Activated CD4-positive, CD25-positive, alpha-beta regulatory T cell (primary cell): ENCODE results near the gene PRRC2A.

ENCODE experiments used
- DNase-seq, 4 experiments: peaks; one replicate each; lab custom pipeline; 2025; lab: John Stamatoyannopoulos, UW

PRRC2A gene

DNA sequence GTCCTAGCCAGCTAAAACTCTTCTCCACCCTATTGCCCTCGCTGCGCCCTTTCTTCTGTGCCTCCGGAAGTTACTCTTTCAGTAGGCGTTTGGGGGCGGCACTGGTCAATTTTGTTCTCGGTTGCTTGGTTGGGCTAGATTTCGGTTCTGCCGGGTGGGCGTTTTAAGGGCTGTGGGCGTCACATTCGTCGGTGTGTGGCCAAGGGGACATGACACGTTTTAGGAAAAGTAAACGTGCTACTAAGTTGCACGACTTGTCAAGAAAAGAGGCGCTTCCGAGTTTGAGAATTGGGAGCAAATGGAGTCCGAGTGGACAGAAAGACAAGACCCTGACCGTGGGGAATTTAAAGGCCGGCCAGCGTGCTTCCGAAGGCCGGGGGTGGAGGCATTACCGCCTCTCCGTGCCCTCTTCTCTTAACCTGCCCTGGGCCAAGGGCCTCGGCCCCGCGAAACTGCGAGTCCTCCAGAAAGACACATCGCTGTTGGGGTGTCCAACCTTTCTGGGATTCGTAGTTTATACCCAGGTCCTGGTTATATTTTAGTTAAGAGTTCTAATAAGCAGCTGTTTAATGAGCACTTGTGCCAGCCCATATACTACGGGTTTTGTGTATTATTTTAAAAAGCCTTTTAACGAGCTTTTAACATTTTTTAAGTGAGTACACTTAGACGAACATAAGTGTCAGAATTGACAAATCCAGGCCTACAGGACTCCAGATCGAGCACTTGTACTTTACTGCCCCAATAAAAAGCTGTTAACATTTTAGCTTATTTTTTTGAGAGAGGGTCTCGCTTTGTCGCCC is 32.6 kb downstream of the PRRC2A start:
- DNase-seq = peak in 3 of 4 experiments; percentile 81 to 85 (median 84)

DNA sequence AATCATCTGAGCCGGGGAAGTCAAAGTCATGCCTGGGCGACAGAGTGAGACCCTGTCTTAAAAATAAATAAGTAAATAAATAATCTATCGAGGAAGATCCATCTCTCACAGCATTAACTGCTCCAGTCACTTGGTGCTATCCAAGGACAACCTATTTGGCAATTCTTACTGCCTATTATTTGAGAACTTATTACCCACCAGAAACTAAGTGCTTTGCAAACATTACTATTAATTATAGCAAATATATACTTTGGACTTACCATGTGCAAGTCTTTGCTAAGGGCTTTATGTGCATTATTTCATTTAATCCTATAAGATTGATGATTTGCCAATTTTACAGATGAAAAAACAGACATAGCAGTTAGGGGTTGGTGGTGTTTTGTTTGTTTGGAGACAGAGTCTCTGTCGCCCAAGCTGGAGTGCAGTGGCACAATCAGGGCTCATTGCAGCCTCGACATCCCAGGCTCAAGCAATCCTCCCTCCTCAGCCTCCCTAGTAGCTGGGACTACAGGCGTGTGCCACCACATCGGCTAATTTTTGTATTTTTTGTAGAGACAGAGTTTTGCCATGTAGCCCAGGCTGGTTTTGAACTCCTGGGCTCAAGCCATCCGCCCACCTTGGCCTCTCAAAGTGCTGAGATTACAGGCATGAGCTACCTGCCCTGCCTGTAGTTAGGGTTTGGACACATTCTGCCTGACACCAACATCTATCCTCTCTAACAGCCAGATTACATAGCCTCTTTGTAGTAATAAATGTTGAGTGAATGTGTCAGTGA is 34.2 kb downstream of the PRRC2A start:
- DNase-seq = no peak

DNA sequence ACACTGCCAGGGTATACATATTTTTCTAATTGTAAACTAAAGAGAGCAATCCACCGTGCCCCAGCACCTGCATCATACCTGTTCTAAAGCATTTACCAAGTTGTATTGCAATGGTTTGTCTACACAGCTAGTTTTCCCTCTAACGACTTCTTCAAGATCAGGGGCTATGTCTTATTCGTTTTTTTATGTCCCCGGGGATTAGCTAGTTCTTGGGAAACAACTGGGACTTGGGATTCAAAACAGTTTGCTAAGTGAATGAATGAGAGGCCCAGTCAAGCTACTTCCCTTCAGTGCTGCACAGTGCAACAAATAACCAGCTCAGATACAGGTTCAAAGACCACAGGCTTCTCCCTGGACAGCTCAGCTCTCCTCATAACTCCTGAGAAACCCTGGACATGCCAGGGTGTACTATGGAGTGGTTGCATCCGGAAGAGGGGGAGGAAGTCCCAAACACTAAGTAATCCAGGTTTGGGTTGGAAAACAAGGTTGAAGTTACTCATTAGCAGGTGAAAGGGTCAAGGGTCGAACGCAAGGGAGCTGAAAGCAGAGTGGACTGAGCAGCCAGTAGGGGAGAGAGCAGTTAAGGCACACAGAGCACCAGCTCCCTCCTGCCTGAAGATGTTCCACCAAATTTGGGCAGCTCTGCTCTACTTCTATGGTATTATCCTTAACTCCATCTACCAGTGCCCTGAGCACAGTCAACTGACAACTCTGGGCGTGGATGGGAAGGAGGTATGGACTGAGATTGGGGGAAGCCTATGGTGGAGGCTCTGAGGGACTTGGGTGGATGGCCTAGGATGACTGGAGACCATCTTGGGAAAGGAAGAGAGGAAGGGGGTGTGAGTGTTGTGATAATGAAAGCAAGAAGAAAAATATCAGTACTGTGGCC is 35.1 kb downstream of the PRRC2A start, which contains the start of gene APOM:
Gene APOM, plus strand, starts transcription at position 546 of the 889 bp plus-strand sequence. Its CDS starts 73 bp downstream, at position 619.
- DNase-seq = no peak

DNA sequence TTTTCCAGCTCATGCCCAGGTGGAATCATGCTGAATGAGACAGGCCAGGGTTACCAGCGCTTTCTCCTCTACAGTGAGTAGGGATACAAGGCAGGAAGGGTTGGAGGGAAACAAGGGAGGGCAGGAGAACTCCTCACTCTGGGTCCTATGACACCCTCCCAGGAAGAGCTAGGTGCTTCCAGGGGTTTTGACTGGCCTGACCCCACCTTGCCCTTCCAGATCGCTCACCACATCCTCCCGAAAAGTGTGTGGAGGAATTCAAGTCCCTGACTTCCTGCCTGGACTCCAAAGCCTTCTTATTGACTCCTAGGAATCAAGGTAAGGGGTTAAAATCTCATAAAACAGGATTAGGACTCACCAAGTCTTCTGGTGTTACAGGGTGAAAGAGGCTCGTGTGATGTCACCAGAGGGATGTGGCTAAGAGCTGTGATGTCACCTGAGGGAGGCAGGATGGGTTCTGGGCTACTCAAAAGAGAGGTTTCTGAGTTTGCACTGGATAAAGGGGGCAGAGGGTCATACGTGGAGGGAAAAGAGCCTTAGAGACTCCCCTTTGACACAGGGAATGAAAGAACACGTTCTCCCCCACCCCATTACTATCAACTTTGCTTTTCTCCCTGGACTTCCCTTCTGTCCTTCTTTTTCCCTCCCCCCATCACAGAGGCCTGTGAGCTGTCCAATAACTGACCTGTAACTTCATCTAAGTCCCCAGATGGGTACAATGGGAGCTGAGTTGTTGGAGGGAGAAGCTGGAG is 37.1 kb downstream of the PRRC2A start:
- no peak for DNase-seq

DNA sequence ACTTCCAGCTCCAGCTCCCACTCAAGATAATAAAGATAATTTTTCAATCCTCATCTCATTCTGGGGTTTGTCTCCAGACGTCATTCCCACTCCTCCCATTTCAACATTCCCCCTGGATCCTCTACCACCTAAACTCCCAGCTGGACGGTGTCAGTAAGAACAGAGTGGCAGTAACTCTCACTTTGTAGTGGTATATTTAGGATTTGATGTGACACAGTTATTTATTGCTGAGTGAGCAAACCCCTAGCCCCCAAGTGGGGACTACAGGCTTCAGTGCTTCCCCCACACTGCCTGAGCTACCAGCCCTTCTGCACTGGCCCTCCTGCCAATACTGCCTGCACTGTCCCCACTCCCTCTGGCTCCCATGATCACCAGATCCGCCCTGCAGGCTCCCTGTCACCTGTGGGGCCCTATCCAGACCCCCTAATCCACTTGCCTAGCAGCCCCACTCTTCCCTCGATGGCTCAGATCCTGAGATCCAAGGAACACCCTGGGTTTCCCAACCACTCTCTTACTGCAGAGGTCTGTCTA is 37.7 kb downstream of the PRRC2A start:
- DNase-seq = no peak

DNA sequence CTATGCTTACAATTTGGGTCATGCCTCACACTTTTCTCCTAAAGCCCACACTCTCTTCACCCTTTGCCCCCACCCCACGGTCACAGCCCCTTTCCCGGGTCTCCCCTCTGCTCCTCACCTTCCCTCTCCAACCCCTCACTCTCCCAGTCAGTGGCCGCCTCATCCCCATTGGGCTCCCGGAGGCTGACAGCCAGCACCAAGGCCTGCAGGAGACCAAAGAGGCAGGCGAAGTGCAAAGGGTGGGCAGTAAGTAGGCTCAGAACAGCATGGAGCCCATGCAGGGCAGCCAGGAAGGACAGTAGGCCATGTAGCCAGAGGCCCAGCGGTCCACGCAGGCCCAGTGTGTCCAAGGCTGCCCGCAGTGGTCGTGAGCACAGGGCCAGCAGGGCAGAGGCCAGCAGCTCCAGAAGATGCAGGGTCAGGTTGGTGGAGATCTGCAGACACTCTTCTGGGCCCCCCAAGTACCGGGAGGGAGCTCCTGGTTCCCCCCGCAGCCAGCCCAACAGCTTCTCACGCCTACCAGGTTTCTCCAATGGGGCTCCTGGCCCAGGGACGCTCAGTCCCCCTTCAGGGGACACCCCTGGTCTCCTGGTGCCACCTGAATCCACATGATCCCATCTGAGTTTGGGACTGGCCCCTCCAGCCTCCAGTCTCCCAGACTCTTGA is 38.6 kb downstream of the PRRC2A start:
- no peak for DNase-seq

DNA sequence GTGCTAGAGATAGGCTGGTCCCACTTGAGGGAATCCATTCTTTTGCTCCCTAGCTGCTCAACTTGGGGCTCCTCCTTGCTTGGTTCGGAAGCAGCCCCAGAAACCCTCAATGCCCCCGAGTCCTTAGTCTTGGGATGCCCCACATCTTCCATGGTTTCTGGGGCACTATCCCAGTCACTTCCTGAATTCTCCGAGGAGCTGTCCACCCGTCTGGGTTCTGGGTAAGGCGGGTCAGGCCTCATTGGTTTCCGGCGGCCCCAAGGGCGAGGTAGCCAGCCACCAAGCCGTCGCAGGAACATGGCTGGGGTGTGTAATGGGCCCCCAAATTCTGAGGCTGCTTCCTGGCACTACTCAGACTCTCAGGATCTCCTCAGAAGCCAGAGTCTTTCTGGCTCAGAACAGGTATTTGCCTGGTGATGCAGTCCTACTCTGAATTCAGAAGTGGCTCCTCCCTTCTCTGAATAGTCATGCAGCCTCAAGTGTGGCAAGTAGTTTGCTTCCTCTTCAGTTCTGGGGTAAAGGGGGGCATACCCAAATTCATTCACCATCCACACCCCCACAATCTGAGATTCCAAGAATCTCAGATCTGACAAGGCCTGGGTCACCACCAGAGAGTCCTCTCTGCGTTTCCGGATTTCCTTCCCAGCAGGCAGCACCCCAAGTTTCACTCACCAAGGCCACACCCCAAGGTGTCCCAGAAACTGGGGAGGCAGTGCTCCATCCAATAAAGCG is 39.3 kb downstream of the PRRC2A start:
- DNase-seq = no peak

DNA sequence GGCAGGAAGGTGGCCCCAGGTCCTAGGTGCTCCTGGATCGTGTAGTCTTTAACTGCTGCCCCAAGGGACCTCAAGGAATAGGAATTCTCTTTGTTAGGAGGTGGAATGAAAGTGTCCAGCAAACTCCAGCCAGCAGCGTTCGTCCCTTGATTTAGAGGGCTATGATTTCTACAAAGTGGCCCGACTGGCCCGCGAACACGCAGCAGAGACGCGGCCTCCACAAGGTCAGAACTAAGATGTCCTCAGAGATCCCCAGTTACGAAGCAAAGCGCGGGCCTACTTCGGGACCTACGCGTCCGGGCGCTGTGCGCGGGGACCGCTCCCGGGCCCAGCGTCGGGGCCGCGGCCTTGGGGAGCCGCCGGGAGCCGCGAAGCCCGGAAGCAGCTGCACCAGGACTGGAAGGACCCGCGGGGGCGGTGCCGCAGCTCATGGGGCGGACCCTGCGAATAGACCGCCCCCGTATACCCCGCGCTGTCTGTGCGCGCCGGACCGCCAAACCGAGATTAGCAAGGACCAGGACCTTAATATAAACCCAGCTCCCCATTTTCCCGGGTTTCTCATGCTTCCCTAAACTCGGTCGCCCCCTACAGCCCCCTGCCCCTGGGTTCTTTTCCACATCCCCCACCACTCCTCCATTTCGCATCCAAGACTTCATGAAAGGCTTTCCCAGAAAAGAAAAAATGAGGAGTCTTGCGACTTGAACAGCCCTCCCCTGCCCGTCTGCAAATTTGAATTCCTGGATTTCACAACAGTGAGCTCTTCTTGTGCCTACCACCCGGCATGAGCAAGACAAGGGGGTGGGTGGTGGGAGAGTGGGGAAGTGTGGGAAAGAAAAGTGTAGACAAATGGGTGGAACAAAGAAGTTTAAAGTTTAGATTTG is 40.1 kb downstream of the PRRC2A start, which contains the start of gene C6orf47:
Gene C6orf47, minus strand, starts transcription at position 398 of the 881 bp plus-strand sequence. CDS start 831 bp downstream, outside the sequence.
- DNase-seq = peak; percentile 43 to 59 (median 51)

DNA sequence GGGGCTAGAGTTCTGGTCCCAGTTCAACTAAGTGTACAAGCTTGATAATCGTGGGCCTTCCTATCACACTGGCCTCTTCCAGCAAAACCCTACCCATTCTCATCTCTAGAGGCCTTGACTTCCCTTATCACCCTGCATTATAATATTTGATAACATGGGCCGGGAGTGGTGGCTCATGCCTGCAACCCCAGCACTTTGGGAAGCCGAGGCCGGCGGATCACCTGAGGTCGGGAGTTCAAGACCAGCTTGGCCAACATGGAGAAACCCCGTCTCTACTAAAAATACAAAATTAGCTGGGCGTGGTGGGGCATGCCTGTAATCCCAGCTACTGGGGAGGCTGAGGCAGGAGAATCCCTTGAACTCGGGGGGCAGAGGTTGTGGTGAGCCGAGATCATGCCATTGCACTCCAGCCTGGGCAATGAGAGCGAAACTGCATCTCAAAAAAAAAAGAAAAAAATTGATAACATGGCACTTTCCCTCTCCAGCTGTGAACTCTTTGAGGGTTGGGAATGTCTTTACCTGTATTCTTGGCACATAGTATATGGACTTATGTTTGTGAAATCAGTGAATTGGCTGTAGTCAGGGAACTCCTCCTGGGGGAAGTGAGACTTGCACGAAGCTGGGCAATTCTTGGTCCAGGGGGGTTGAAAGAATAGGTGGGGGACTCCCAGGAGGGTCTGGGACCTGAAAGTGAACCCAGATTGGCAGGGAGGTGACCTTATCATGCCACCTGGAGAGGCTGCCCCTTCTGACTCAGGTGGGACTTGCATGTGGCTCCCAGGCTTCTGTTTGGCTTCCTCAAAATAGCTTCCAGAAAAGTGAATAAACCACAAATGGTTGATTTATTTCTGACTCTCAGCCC is 41.0 kb downstream of the PRRC2A start:
- no peak for DNase-seq

DNA sequence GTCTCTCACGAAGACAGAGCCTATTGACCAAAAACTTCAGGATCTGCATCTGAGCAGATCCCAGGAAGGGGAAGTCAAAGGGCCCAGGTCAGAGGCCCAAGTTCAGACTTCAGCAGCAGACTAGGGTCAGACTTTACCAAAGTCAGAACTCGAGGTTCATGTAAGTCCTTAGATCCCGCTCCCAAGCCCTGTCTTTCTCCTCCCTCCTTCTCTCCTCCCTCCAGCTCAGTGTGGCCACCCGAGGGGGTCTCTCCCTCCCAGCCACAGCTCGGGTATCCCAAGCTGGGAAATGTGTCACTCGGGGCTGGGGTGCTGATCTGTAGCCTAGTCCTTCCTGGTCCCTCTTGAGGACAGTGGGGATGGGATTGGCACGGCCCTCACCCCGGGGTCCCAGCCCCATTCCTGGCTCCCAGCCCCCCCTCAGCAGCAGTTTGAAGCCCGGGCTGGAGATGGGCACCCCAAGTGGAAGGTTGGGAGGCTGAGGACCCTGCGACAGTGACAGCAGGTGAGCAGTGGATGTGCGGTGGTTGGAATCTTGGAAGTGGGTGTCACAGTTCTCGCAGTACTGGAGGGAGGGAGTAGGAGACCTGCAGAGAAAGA is 41.7 kb downstream of the PRRC2A start:
- no peak for DNase-seq

DNA sequence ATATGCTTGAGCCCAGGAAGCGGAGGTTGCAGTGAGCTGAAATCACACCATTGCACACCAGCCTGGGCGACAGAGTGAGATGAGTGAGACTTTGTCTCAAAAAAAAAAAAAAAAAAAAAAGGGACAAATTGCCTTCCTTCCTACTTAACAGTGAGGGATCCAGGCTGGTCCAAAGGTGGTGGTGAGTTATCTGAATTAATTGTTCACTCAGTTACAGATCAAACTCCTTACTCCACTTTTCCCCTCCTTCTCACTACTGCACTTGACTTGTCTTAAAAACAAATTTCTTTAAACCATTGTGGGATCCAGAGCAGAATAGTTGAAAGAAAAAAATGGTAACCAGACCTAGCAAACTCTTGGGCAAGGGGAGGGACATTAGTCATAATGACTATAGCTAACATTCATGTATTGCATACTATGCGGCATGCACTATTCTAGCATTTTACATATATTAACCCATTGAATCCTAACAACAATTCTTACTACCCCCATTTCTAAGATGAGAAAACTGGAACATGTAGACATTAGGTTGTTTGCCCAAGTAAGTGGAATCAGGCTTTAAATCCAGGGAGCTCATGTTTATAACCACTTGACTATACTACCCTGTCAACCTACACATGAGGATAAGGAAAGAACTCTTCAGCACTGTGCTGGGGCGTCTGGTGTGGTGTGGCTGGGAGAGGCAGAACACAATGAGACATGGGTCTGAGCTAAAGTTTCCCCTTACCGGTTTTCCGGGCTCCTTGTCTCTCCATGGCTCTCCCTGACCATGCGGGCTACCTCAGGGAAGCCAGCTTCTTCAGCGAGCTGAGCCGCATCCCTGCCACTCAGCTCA is 42.8 kb downstream of the PRRC2A start:
- no peak for DNase-seq

DNA sequence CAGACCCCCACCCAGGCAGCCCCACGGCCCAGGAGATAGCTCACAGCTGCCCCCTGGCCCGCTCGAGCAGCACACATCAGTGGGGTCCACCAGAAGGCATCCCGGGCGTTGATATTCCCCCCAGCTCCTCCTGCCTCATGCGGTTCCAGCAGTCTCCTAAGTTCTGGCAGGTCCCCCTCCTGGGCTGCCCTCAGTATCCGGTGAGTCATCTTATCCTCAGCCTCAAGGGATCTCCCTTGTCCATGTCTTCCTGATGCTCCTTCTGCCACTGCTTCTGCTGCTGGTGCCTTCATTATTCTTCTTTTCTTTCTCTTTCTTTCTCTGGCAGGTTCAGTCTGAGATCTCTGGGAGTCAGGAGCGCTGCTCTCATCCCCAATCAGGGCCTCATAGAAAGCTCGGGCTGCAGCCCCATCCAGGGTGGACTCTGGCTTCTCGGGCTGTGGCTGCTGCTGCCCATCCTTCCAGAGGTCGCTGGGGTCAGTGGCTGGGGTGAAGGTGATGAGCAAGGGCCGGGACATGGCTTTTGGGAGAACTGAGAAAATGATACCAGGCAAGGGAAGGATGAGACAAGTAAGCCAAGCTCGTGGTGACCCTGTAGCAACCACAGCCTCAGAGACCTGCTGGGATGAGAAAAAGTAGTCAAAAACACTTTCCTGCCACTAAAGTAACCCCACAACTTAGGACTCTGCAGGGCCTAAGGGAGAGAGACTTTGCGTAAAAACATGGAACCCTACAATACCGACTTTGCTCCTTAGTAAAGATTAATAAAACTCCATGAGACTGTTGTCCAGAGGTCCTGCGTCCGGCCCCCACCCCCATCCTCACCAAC is 43.7 kb downstream of the PRRC2A start:
- DNase-seq = no peak

DNA sequence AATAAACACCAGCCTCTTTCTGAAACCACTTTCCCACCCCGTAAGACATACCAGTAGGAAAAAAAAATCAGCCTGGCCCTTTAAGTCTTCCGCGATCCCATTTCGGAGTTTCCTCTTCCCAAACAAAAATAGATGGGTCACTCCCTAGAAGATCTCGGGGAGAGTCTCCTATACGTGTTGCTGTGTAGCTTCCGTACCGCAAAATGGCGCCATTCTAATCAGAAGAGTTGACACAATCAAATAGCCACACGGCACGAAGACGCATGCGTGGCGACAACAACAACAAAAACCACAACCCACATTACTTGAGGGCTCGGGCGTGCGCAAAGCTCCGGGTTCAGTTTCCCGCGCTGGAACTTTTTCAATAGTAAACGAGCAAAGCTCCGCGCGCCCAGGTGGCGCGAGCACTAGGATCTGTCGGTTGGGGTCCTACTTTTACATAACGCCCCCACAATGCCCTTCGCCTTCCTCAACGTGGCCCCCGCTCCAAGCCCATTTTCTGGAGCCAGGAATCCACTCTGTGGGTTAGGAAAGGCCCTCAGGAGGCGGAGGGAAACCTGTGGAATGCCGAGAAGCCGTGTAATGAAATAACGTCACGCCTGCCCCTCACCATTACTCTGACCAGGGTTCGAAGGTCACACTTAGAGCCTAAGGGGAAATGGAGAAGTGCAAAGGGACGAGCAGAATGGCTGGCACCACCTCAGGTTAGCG is 44.4 kb downstream of the PRRC2A start, which contains the start of gene GPANK1:
Gene GPANK1, minus strand, starts transcription at position 208 of the 711 bp plus-strand sequence. CDS start 519 bp downstream, outside the sequence.
- DNase-seq = peak; percentile 56 to 76 (median 72)

DNA sequence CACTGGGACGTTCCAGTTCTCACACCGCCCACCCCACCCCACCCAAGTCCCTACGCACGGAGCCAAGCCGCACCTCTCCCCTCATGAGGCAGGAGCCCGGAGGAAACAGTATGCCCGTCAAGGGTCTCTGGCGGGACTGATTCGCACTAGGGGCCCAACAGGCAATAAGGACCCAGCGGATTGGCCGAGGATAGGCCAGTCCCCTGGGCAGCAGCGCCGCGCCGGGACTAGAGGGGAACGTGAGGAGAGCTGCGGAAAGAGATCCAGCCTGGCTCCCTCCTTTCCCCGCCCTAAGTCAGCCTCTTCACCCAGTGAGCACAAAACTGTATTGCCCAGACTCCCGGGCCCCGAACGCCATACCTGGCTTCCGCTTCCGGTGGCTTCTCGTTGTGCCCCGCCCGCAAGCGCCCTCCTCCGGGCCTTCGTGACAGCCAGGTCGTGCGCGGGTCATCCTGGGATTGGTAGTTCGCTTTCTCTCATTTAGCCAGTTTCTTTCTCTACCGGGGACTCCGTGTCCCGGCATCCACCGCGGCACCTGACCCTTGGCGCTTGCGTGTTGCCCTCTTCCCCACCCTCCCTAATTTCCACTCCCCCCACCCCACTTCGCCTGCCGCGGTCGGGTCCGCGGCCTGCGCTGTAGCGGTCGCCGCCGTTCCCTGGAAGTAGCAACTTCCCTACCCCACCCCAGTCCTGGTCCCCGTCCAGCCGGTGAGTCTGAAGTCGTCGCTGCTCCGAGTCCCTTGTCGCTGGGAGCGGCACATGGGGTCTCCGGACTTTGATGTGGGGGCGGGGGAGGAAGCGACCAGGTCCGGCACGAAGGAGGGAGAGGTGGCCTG is 45.2 kb downstream of the PRRC2A start, which contains the start of gene CSNK2B:
Gene CSNK2B, plus strand, starts transcription at position 580 of the 836 bp plus-strand sequence. CDS start 752 bp downstream, outside the sequence.
- DNase-seq = peak; percentile 92 to 98 (median 96)
